K562 (cell line): ENCODE data around the gene TENT4A. TPM values are rescaled to one million over a fixed set of nuclear protein-coding genes. Genes with fewer than 3 reads are reported as not detected.

Source experiments
- ATAC-seq: fragments of 200-7000 bp; cut with Tn5 transposase; 3 replicates; pipeline ENCODE4 v1.9.1; 2020; ENCODE audit warnings: moderate library complexity
- BruUV-seq: library from RNA; stranded (reverse); fragments of 400-500 nt; replicated peaks from 2 replicates; lab custom pipeline; 2021; lab: Mats Ljungman, UMichigan
- CTCF ChIA-PET: fragments of 300-600 bp; formaldehyde crosslinking; extraction: SDS; loops from one replicate; lab custom pipeline; 2021; ENCODE audit warnings: low intra/inter-chr PET ratio; lab: Yijun Ruan, JAX
- POLR2A ChIA-PET: fragments of 300-600, 350-650 bp; sonication (Branson Sonifier 250); formaldehyde crosslinking; extraction: SDS; loops from one replicate; lab custom pipeline; 2021; ENCODE audit warnings: antibody characterized with exemption, inconsistent platforms; lab: Yijun Ruan, JAX
- DNase-seq, 4 experiments: peaks; one replicate each; pipeline versions ENCODE4 v3.0.0 to v3.0.0-alpha.2; 2011 to 2018; ENCODE audit warnings: low spot score in 3 of 4, mixed read lengths in 3 of 4; ENCODE audit errors: extremely low read depth in 1 of 4
- FAIRE-seq: peaks from 2 replicates; lab custom pipeline; 2011; peaks lifted over from hg19 to GRCh38; lab: Jason Lieb, UNC
- H2AFZ ChIP-seq: 2 replicates; pipeline ENCODE4 v1.6.0; 2011; ENCODE audit warnings: low read depth, low read length, control low read depth, inconsistent platforms
- H3K27ac ChIP-seq: fragments of 200-600 bp; 3 replicates; pipeline ENCODE4 v1.8.0; 2011; ENCODE audit warnings: low read depth, mild to moderate bottlenecking, control low read depth, inconsistent platforms, low read length, moderate library complexity, mixed read lengths; ENCODE audit errors: extremely low read depth
- H3K27me3 ChIP-seq, 2 experiments: fragments of 300-600 bp in 1 of 2; 2 replicates in 1 of 2; 3 replicates in 1 of 2; pipeline versions ENCODE4 v1.6.0 to v1.8.0; 2011; ENCODE audit warnings: inconsistent platforms in 2 of 2, low read length in 2 of 2, mild to moderate bottlenecking in 1 of 2, mixed read lengths in 1 of 2, moderate library complexity in 1 of 2; ENCODE audit not compliant: control insufficient read depth in 2 of 2, insufficient read depth in 2 of 2
- H3K36me3 ChIP-seq: fragments of 300-600 bp; 3 replicates; pipeline ENCODE4 v1.8.0; 2011; ENCODE audit warnings: mild to moderate bottlenecking, low read length, inconsistent platforms; ENCODE audit not compliant: control insufficient read depth, insufficient read depth
- H3K4me1 ChIP-seq, 2 experiments: fragments of 200-600 bp in 1 of 2; replicated peaks in 1 of 2; 2 replicates in 1 of 2; 3 replicates in 1 of 2; pipeline versions ENCODE4 v1.5.1 to v1.8.0; 2011; ENCODE audit warnings: inconsistent platforms in 2 of 2, low read length in 2 of 2, mild to moderate bottlenecking in 1 of 2, mixed read lengths in 1 of 2, moderate library complexity in 1 of 2; ENCODE audit not compliant: control insufficient read depth in 2 of 2, insufficient read depth in 2 of 2
- H3K4me2 ChIP-seq: 2 replicates; pipeline ENCODE4 v1.6.1; 2011; ENCODE audit warnings: low read length, control low read depth, inconsistent platforms, mixed read lengths; ENCODE audit not compliant: insufficient read depth
- H3K4me3 ChIP-seq: fragments of 200-600 bp; sonication (generic), shearing (Covaris generic); 2 replicates; pipeline ENCODE4 v1.5.1; 2016; ENCODE audit warnings: control low read depth, inconsistent platforms
- H3K79me2 ChIP-seq: fragments of 200-600 bp; 3 replicates; pipeline ENCODE4 v1.8.0; 2011; ENCODE audit warnings: low read length, inconsistent platforms; ENCODE audit not compliant: control insufficient read depth, insufficient read depth
- H3K9ac ChIP-seq, 2 experiments: 2 replicates each; pipeline versions ENCODE4 v1.6.0 to v1.6.1; 2011; ENCODE audit warnings: low read depth in 2 of 2, low read length in 2 of 2, control low read depth in 1 of 2, inconsistent platforms in 1 of 2, mild to moderate bottlenecking in 1 of 2, mixed read lengths in 1 of 2; ENCODE audit not compliant: insufficient read depth in 1 of 2
- H3K9me1 ChIP-seq: one replicate; pipeline ENCODE4 v1.6.0; 2011; ENCODE audit warnings: inconsistent platforms, mild to moderate bottlenecking, low read length, moderate library complexity; ENCODE audit not compliant: control insufficient read depth, insufficient read depth
- H3K9me3 ChIP-seq: replicated peaks from 2 replicates; pipeline ENCODE4 v1.5.1; 2011; ENCODE audit warnings: low read depth, low read length, inconsistent platforms; ENCODE audit not compliant: control insufficient read depth, insufficient read depth
- H4K20me1 ChIP-seq: replicated peaks from 2 replicates; pipeline ENCODE4 v1.6.1; 2011; ENCODE audit warnings: low read length, inconsistent platforms, mixed read lengths; ENCODE audit not compliant: control insufficient read depth, insufficient read depth
- ARID1B ChIP-seq: fragments of 450-650 bp; IDR thresholded peaks from 2 replicates; pipeline ENCODE4 v1.6.1; 2016; ENCODE audit warnings: antibody characterized with exemption, mild to moderate bottlenecking, inconsistent platforms
- BRF2 ChIP-seq: IDR thresholded peaks from 3 replicates; pipeline ENCODE4 v1.6.1; 2011; ENCODE audit warnings: borderline replicate concordance, mild to moderate bottlenecking; ENCODE audit not compliant: insufficient read length, insufficient read depth
- CHD1 ChIP-seq: fragments of 200-600 bp; sonication (generic); IDR thresholded peaks from one replicate; pipeline ENCODE4 v1.6.1; 2012; ENCODE audit warnings: mild to moderate bottlenecking, moderate library complexity, low read length, inconsistent platforms
- GTF2A2 ChIP-seq: IDR thresholded peaks from 2 replicates; pipeline ENCODE4 v1.6.1; 2016; ENCODE audit warnings: mild to moderate bottlenecking, missing genetic modification characterization, missing compliant biosample characterization
- KLF13 ChIP-seq: fragments of 450-650 bp; IDR thresholded peaks from 2 replicates; pipeline ENCODE4 v1.6.1; 2016; ENCODE audit warnings: missing genetic modification characterization, low read depth, mild to moderate bottlenecking, missing compliant biosample characterization, moderate library complexity, borderline replicate concordance
- PURB ChIP-seq: sonication (generic); formaldehyde crosslinking; IDR thresholded peaks from 2 replicates; pipeline ENCODE4 v1.9.0; 2021; ENCODE audit warnings: low read depth, mild to moderate bottlenecking, missing genetic modification reagents
- ZFP1 ChIP-seq: fragments of 450-650 bp; formaldehyde crosslinking; IDR thresholded peaks from 2 replicates; pipeline ENCODE4 v1.4.0; 2020; ENCODE audit warnings: mild to moderate bottlenecking, mixed read lengths
- ZNF57 ChIP-seq: fragments of 450-650 bp; formaldehyde crosslinking; IDR thresholded peaks from 2 replicates; pipeline ENCODE4 v1.4.0; 2020; ENCODE audit warnings: mild to moderate bottlenecking, moderate library complexity
- ZNF655 ChIP-seq: fragments of 250-450 bp; sonication (Bioruptor Pico); IDR thresholded peaks from 2 replicates; pipeline ENCODE4 v1.5.0; 2021
- WGBS: fragments of 100-300 bp; shearing (Covaris generic); methylation state at CpG from one replicate; pipeline ENCODE4 v1.1.6; 2016; ENCODE audit warnings: low coverage, mixed read lengths; ENCODE audit not compliant: insufficient coverage; ENCODE audit errors: missing lambda C conversion rate; 5-methylcytosine and 5-hydroxymethylcytosine counted together
- in situ Hi-C: fragments of 300-500 bp; cut with MboI; formaldehyde crosslinking; loops from 4 replicates; pipeline ENCODE4 v1.15.0; 2018; ENCODE audit warnings: inconsistent platforms, mixed read lengths
- intact Hi-C: fragments of 100-400 bp; cut with micrococcal nuclease; formaldehyde crosslinking; loops from 2 replicates; pipeline ENCODE4 v1.14.2; 2022
- polyA plus RNA-seq, 8 experiments: library from polyadenylated mRNA; depleted of rRNA in 4 of 8; stranded (reverse) in 5 of 8; unstranded in 3 of 8; fragments of >200 nt; fragmentation: Nextera tagmentation in 2 of 8; fragmentation: Illumina TruSeq in 1 of 8; extraction: Ambion mirVana in 2 of 8; extraction: Trizol in 1 of 8; gene quantifications; 2 replicates each; pipeline versions ENCODE4 v1.2.1 to v1.2.3, GENCODE V29; 2011 to 2014; ENCODE audit warnings: inconsistent platforms in 1 of 8, missing spikeins in 1 of 8
- total RNA-seq, 7 experiments: library from RNA; depleted of rRNA in 6 of 7; stranded (reverse); fragments of >200 nt in 6 of 7; fragmentation: Illumina TruSeq in 2 of 7; extraction: Trizol in 2 of 7; gene quantifications; 2 replicates each; pipeline versions ENCODE4 v1.2.1 to v1.2.3, GENCODE V29; 2011 to 2021; ENCODE audit warnings: low replicate concordance in 1 of 7
- TF ChIP-seq, protein P1 (sequence below), 2 experiments: fragments of 250-450 bp in 1 of 2; fragments of 450-650 bp in 1 of 2; sonication (Bioruptor Pico) in 1 of 2; IDR thresholded peaks; 2 replicates each; pipeline versions ENCODE4 v1.6.1 to v1.8.0; 2016 to 2021; ENCODE audit warnings: mild to moderate bottlenecking in 2 of 2, moderate library complexity in 2 of 2, missing compliant biosample characterization in 1 of 2, missing genetic modification characterization in 1 of 2

Gene TENT4A
- total and polyA plus RNA-seq, 9 of the 15 experiments (the other 6 are each of a cell fraction or from before 2014, with no cell fraction given), result 1.3 to 27.3 (median 13.0) TPM

GRCh38 chr5:6781716-6782115 is 68.5 kb downstream of the TENT4A start:
- in situ Hi-C loops (no loop called here), intact Hi-C loops (no loop called here)
- no peak overlapping the region for H3K27ac ChIP-seq
- H3K4me1 ChIP-seq, result no peaks in the 10 kb centered on the region
- no peak overlapping the region for H2AFZ ChIP-seq
- DNase-seq (no peak), ATAC-seq (no peak), FAIRE-seq (no peak)
- peaks cover 18 to 40% of the 10 kb centered on the region in 2 experiments for H3K27me3 ChIP-seq
- no peaks in the 10 kb centered on the region for H4K20me1 ChIP-seq
- no peak overlapping the region for H3K9ac ChIP-seq
- H3K9me1 ChIP-seq, result no peaks in the 10 kb centered on the region
- 2% methylated on average over 3 of the region's 3 CpGs for WGBS
- no peak for TF ChIP-seq CHD1
- no peak for TF ChIP-seq ZFP1 (CRISPR knock-in tag)
- no peak for TF ChIP-seq ZNF655 (CRISPR knock-in tag)
- TF ChIP-seq GTF2A2 (tag), result no peak
- TF ChIP-seq ZNF57, result no peak
- TF ChIP-seq, protein P1, sequence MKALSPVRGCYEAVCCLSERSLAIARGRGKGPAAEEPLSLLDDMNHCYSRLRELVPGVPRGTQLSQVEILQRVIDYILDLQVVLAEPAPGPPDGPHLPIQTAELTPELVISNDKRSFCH (CRISPR knock-in tag; IDR thresholded peaks at IDR 0.05), result no peak
- TF ChIP-seq, protein P1 (tag; IDR thresholded peaks at IDR 0.05), result no peak
- no peak for TF ChIP-seq KLF13
- no peak for TF ChIP-seq BRF2
- TF ChIP-seq ARID1B, result no peak
- no peak for TF ChIP-seq PURB (CRISPR knock-in tag)
- no peaks in the 10 kb centered on the region for H3K79me2 ChIP-seq
- no peak overlapping the region for H3K4me3 ChIP-seq
- no peaks in the 10 kb centered on the region for H3K9me3 ChIP-seq
- CTCF ChIA-PET, result no interaction called here
- POLR2A ChIA-PET, result no interaction called here
- no peak overlapping the region for H3K4me2 ChIP-seq
- BruUV-seq, result no TSS peak
- H3K36me3 ChIP-seq, result no peaks in the 10 kb centered on the region
